Activated CD8-positive, alpha-beta T cell treated with anti-CD3 and anti-CD28 coated beads, Interleukin-2, amount 10 ng/mL, durations not matched to agents 7 days and 5 days (primary cell): Measurements from ENCODE around the gene PRR11. TPM values are rescaled to one million over a fixed set of nuclear protein-coding genes. Genes with fewer than 3 reads are reported as not detected.
A peak's percentile ranks its signal among the peaks of the same experiment; 100 is the strongest.
"Not testable (repeated sequence)": the region's sequence is repeated elsewhere in the genome, so short reads cannot be mapped to it uniquely, and the experiment has no call there.

Experiments
- ATAC-seq: fragments of 150-1000 bp; cut with Tn5 transposase; one replicate; pipeline ENCODE4 v1.10.0; 2021; ENCODE audit warnings: moderate library complexity
- CTCF ChIA-PET: fragments of 350-600 bp; sonication (Branson Sonifier 250); formaldehyde crosslinking; loops from one replicate; lab custom pipeline; 2021; ENCODE audit warnings: antibody characterized with exemption; lab: Charles Lee
- POLR2A ChIA-PET: fragments of 350-600 bp; sonication (Branson Sonifier 250); formaldehyde crosslinking; loops from one replicate; lab custom pipeline; 2021; ENCODE audit warnings: antibody characterized with exemption; lab: Charles Lee
- DNase-seq: peaks from one replicate; pipeline ENCODE4 v3.0.0-alpha.2; 2020
- H3K27ac Mint-ChIP-seq: one replicate; pipeline ENCODE4 v1.8.0; 2021; ENCODE audit warnings: mild to moderate bottlenecking, mixed read lengths
- H3K27me3 Mint-ChIP-seq: one replicate; pipeline ENCODE4 v1.8.0; 2021; ENCODE audit warnings: low read depth, mixed read lengths
- H3K36me3 Mint-ChIP-seq: one replicate; pipeline ENCODE4 v1.8.0; 2021; ENCODE audit warnings: low read depth, mixed read lengths
- H3K4me1 Mint-ChIP-seq: one replicate; pipeline ENCODE4 v1.8.0; 2021; ENCODE audit warnings: low read depth, mixed read lengths
- H3K4me3 Mint-ChIP-seq: one replicate; pipeline ENCODE4 v1.8.0; 2021; ENCODE audit warnings: mild to moderate bottlenecking, mixed read lengths
- H3K9me3 Mint-ChIP-seq: one replicate; pipeline ENCODE4 v1.8.0; 2022; ENCODE audit warnings: mixed read lengths; ENCODE audit not compliant: insufficient read depth
- total RNA-seq, 2 experiments: library from RNA; stranded (reverse); gene quantifications; one replicate each; pipeline ENCODE4 v1.2.3, GENCODE V29; 2021

Gene PRR11
- total RNA-seq, 2 experiments from 2014 or later, result 91.9 to 92.1 TPM

- Mint-ChIP-seq H3K4me1 (no peaks in the 10 kb centered on the region), H3K9me3 (no peaks in the 10 kb centered on the region), H3K27ac (no peak overlapping the region), H3K36me3 (peaks cover 68% of the 10 kb centered on the region), H3K27me3 (no peaks in the 10 kb centered on the region), H3K4me3 (no peak overlapping the region)
- CTCF ChIA-PET, result interaction anchor here (0.7 to 2.3 kb wide), 2 partner anchors 13 to 42 kb away, joined by 4 to 6 read pairs; partner anchors contain the start of gene GDPD1
- ATAC-seq (no peak), DNase-seq (no peak)
- POLR2A ChIA-PET, result no interaction called here
Observed at GRCh38 chr17:59178266-59178985, 22.9 kb downstream of the PRR11 start.

DNA sequence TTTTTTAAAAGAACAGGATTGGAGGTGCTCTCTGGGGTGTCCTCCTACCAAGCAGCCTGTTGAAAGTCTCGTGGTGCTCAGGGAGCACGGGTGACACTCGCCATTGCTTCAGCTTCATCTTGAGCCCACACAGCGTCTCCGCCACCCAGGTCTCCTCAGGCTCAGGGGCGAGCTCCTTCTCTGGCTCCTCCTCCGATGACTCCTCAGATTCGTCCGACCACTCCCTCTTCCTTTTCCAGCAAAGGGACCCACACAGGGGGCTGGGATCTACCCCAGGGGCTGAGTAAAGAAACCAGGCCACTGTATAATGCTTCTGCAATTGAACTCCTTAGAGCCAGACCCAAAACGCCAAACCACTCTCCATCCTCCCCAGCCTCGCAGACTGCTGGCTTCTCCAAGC is 24.1 kb downstream of the PRR11 start:
- DNase-seq, H3K9me3 Mint-ChIP-seq, ATAC-seq, POLR2A ChIA-PET, H3K4me1 Mint-ChIP-seq, H3K27me3 Mint-ChIP-seq, H3K4me3 Mint-ChIP-seq: not testable (repeated sequence)
- peaks cover 59% of the 10 kb centered on the region for H3K36me3 Mint-ChIP-seq
- CTCF ChIA-PET, result interaction anchor here (2.3 kb wide), 1 partner anchor 14 kb away, joined by 6 read pairs; no protein-coding TSS in a partner anchor
- H3K27ac Mint-ChIP-seq, result peak overlapping the region; percentile 64

GRCh38 chr17:59180626-59181025 is 25.1 kb downstream of the PRR11 start:
- peaks cover 58% of the 10 kb centered on the region for H3K36me3 Mint-ChIP-seq
- H3K4me3 Mint-ChIP-seq, result no peak overlapping the region
- DNase-seq, result no peak
- no peak overlapping the region for H3K27ac Mint-ChIP-seq
- H3K4me1 Mint-ChIP-seq, result no peaks in the 10 kb centered on the region
- POLR2A ChIA-PET, result no interaction called here
- ATAC-seq, result no peak
- CTCF ChIA-PET, result no interaction called here
- H3K9me3 Mint-ChIP-seq, result no peaks in the 10 kb centered on the region
- H3K27me3 Mint-ChIP-seq, result no peaks in the 10 kb centered on the region

DNA sequence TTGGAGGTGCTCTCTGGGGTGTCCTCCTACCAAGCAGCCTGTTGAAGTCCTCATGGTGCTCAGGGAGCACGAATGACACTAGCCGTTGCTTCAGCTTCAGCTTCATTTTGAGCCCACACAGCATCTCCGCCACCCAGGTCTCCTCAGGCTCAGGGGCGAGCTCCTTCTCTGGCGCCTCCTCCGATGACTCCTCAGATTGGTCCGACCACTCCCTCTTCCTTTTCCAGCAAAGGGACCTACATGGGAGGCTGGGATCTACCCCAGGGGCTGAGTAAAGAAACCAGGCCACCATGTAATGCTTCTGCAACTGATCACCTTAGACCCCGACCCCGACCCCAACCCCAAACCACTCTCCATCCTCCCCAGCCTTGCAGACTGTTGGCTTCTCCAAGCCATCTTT is 25.9 kb downstream of the PRR11 start:
- peaks cover 56% of the 10 kb centered on the region for H3K36me3 Mint-ChIP-seq
- CTCF ChIA-PET, result no interaction called here
- no peak overlapping the region for H3K4me3 Mint-ChIP-seq
- H3K9me3 Mint-ChIP-seq, result no peaks in the 10 kb centered on the region
- H3K27me3 Mint-ChIP-seq, result no peaks in the 10 kb centered on the region
- no peaks in the 10 kb centered on the region for H3K4me1 Mint-ChIP-seq
- ATAC-seq (no peak), DNase-seq (no peak)
- POLR2A ChIA-PET, result no interaction called here
- H3K27ac Mint-ChIP-seq, result no peak overlapping the region

GRCh38 chr17:59185997-59186396 is 30.5 kb downstream of the PRR11 start:
- H3K27ac Mint-ChIP-seq, result no peak overlapping the region
- ChIA-PET POLR2A (no interaction called here), CTCF (interaction anchor here (1.0 kb wide), 1 partner anchor 667 kb away, joined by 3 read pairs; no protein-coding TSS in a partner anchor)
- H3K9me3 Mint-ChIP-seq, result no peaks in the 10 kb centered on the region
- H3K4me3 Mint-ChIP-seq, result no peak overlapping the region
- ATAC-seq (no peak), DNase-seq (no peak)
- no peaks in the 10 kb centered on the region for H3K4me1 Mint-ChIP-seq
- peaks cover 52% of the 10 kb centered on the region for H3K36me3 Mint-ChIP-seq
- no peaks in the 10 kb centered on the region for H3K27me3 Mint-ChIP-seq

GRCh38 chr17:59186850-59187249 is 31.3 kb downstream of the PRR11 start:
- Mint-ChIP-seq H3K4me1 (no peaks in the 10 kb centered on the region), H3K27ac (no peak overlapping the region)

GRCh38 chr17:59190806-59191205 is 35.3 kb downstream of the PRR11 start:
- no peak overlapping the region for H3K27ac Mint-ChIP-seq
- H3K9me3 Mint-ChIP-seq, result no peaks in the 10 kb centered on the region
- ATAC-seq (no peak), DNase-seq (no peak)
- POLR2A ChIA-PET, result no interaction called here
- no peaks in the 10 kb centered on the region for H3K27me3 Mint-ChIP-seq
- H3K36me3 Mint-ChIP-seq, result peaks cover 62% of the 10 kb centered on the region
- no peaks in the 10 kb centered on the region for H3K4me1 Mint-ChIP-seq
- CTCF ChIA-PET, result no interaction called here
- H3K4me3 Mint-ChIP-seq, result no peak overlapping the region

More at GRCh38 chr17:59186850-59187249, 31.3 kb downstream of the PRR11 start:
- POLR2A ChIA-PET, result no interaction called here
- ATAC-seq (no peak), DNase-seq (no peak)
- peaks cover 50% of the 10 kb centered on the region for H3K36me3 Mint-ChIP-seq
- H3K4me3 Mint-ChIP-seq, result no peak overlapping the region
- no peaks in the 10 kb centered on the region for H3K27me3 Mint-ChIP-seq
- CTCF ChIA-PET, result no interaction called here
- H3K9me3 Mint-ChIP-seq, result no peaks in the 10 kb centered on the region

- H3K4me3 Mint-ChIP-seq, result no peak overlapping the region
- ChIA-PET CTCF (no interaction called here), POLR2A (no interaction called here)
- H3K27ac Mint-ChIP-seq, result no peak overlapping the region
- H3K27me3 Mint-ChIP-seq, result no peaks in the 10 kb centered on the region
- no peak for DNase-seq
- ATAC-seq, result no peak
- peaks cover 56% of the 10 kb centered on the region for H3K36me3 Mint-ChIP-seq
- no peaks in the 10 kb centered on the region for H3K9me3 Mint-ChIP-seq
- no peaks in the 10 kb centered on the region for H3K4me1 Mint-ChIP-seq
Observed at GRCh38 chr17:59193336-59193862, 37.9 kb downstream of the PRR11 start.

GRCh38 chr17:59199398-59199797 is 43.9 kb downstream of the PRR11 start:
- DNase-seq (no peak), ATAC-seq (no peak)
- H3K27ac Mint-ChIP-seq, result peak overlapping the region; percentile 1
- H3K36me3 Mint-ChIP-seq, result peaks cover 50% of the 10 kb centered on the region
- H3K4me3 Mint-ChIP-seq, result no peak overlapping the region
- H3K4me1 Mint-ChIP-seq, result no peaks in the 10 kb centered on the region
- H3K9me3 Mint-ChIP-seq, result no peaks in the 10 kb centered on the region
- ChIA-PET CTCF (no interaction called here), POLR2A (interaction anchor here (0.8 kb wide), 1 partner anchor 32 kb away, joined by 3 read pairs; no protein-coding TSS in a partner anchor)
- no peaks in the 10 kb centered on the region for H3K27me3 Mint-ChIP-seq

GRCh38 chr17:59202320-59202719 is 46.8 kb downstream of the PRR11 start:
- ATAC-seq, result no peak
- CTCF ChIA-PET, result no interaction called here
- H3K27me3 Mint-ChIP-seq, result no peaks in the 10 kb centered on the region

DNA sequence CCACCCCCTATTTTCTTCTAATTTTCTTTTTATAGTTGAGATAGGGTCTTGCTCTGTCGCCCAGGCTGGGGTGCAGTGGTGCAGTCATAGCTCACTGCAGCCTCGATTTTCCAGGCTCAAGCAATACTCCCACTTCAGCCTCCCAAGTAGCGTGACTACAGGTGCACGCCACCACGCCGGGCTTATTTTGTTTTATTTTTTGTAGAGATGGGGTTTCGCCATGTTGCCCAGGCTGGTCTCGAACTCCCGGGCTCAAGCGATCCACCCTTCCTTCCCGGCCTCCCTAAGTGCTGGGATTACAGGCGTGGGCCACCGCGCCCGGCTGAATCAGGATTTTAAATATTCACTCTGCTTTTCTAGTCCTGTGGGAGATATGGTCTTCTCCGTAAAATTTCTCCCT is 63.8 kb downstream of the PRR11 start:
- CTCF ChIA-PET, result interaction anchor here (1.3 to 2.2 kb wide), 3 partner anchors 8 to 222 kb away, joined by 7 to 18 read pairs (median 7); no protein-coding TSS in a partner anchor
- H3K4me3 Mint-ChIP-seq, result no peak overlapping the region
- peaks cover 15% of the 10 kb centered on the region for H3K4me1 Mint-ChIP-seq
- H3K9me3 Mint-ChIP-seq, result no peaks in the 10 kb centered on the region
- DNase-seq (no peak), ATAC-seq (no peak)
- no peak overlapping the region for H3K27ac Mint-ChIP-seq
- POLR2A ChIA-PET, result interaction anchor here (0.8 to 1.3 kb wide), 3 partner anchors 9 to 222 kb away, joined by 3 to 10 read pairs (median 4); partner anchors contain the start of genes PRR11, SKA2 and SMG8
- peaks cover 8% of the 10 kb centered on the region for H3K36me3 Mint-ChIP-seq
- no peaks in the 10 kb centered on the region for H3K27me3 Mint-ChIP-seq

More at GRCh38 chr17:59202320-59202719, 46.8 kb downstream of the PRR11 start:
- no peak for DNase-seq
- H3K36me3 Mint-ChIP-seq, result peaks cover 36% of the 10 kb centered on the region
- no peak overlapping the region for H3K27ac Mint-ChIP-seq
- no peaks in the 10 kb centered on the region for H3K4me1 Mint-ChIP-seq
- no peaks in the 10 kb centered on the region for H3K9me3 Mint-ChIP-seq
- POLR2A ChIA-PET, result no interaction called here
- H3K4me3 Mint-ChIP-seq, result no peak overlapping the region

GRCh38 chr17:59219992-59220327 is 64.4 kb downstream of the PRR11 start:
- CTCF ChIA-PET, result interaction anchor here (0.8 to 2.2 kb wide), 9 partner anchors 9 to 451 kb away, joined by 3 to 18 read pairs (median 4); no protein-coding TSS in a partner anchor
- H3K4me1 Mint-ChIP-seq, result peaks cover 15% of the 10 kb centered on the region
- POLR2A ChIA-PET, result interaction anchor here (0.5 to 1.3 kb wide), 4 partner anchors 10 to 221 kb away, joined by 3 to 10 read pairs (median 4); partner anchors contain the start of genes PRR11, SKA2 and SMG8
- DNase-seq (no peak), ATAC-seq (no peak)
- H3K9me3 Mint-ChIP-seq, result no peaks in the 10 kb centered on the region
- H3K36me3 Mint-ChIP-seq, result peaks cover 4% of the 10 kb centered on the region
- no peaks in the 10 kb centered on the region for H3K27me3 Mint-ChIP-seq
- H3K4me3 Mint-ChIP-seq, result peak overlapping the region; percentile 95
- peak overlapping the region; percentile 84 for H3K27ac Mint-ChIP-seq
